HG02610 (cell line): ENCODE results near the gene GPR151.
"Not testable (repeated sequence)": the region's sequence is repeated elsewhere in the genome, so short reads cannot be mapped to it uniquely, and the experiment has no call there.

Source experiments
- ATAC-seq: cut with Tn5 transposase; IDR thresholded peaks from one replicate; pipeline ENCODE4 v1.9.1; 2021; ENCODE audit warnings: mild to moderate bottlenecking, moderate library complexity; ENCODE audit not compliant: unreplicated experiment

The GPR151 gene

GRCh38 chr5:146516151-146516475, at the start of gene GPR151:
Gene GPR151 (minus strand): TSS chr5:146516190. CDS start chr5:146516113, 77 bp downstream.
- peak; percentile 40 for ATAC-seq

- ATAC-seq, result no peak
These were observed 48.2 kb upstream of the GPR151 start for GRCh38 chr5:146564007-146564762.

GRCh38 chr5:146562461-146562860, 46.5 kb upstream of the GPR151 start:
- ATAC-seq, result no peak

- no peak for ATAC-seq
These were observed 45.7 kb upstream of the GPR151 start for GRCh38 chr5:146561711-146562110.

- no peak for ATAC-seq
These were observed 44.3 kb upstream of the GPR151 start for GRCh38 chr5:146560205-146560812.

GRCh38 chr5:146556884-146557283, 40.9 kb upstream of the GPR151 start:
- not testable (repeated sequence) for ATAC-seq

GRCh38 chr5:146553446-146553845, 37.5 kb upstream of the GPR151 start:
- ATAC-seq, result no peak

- no peak for ATAC-seq
These were observed 33.6 kb upstream of the GPR151 start for GRCh38 chr5:146549615-146550014.

GRCh38 chr5:146548781-146549449, 32.9 kb upstream of the GPR151 start:
- ATAC-seq, result no peak

GRCh38 chr5:146544232-146544631, 28.2 kb upstream of the GPR151 start:
- no peak for ATAC-seq

- peak; percentile 99 for ATAC-seq
These were observed 26.2 kb upstream of the GPR151 start for GRCh38 chr5:146541958-146542849.

GRCh38 chr5:146540414-146540813, 24.4 kb upstream of the GPR151 start:
- ATAC-seq, result no peak

GRCh38 chr5:146539973-146540372, 24.0 kb upstream of the GPR151 start:
- no peak for ATAC-seq

- ATAC-seq, result no peak
These were observed 22.4 kb upstream of the GPR151 start for GRCh38 chr5:146538432-146538831.

- ATAC-seq, result no peak
These were observed 17.9 kb upstream of the GPR151 start for GRCh38 chr5:146533882-146534281.

- ATAC-seq, result peak; percentile 89
These were observed 17.4 kb upstream of the GPR151 start for GRCh38 chr5:146533260-146533857.

GRCh38 chr5:146529984-146530383, 14.0 kb upstream of the GPR151 start:
- peak; percentile 83 for ATAC-seq

GRCh38 chr5:146528236-146528635, 12.2 kb upstream of the GPR151 start:
- no peak for ATAC-seq

- ATAC-seq, result no peak
These were observed 11.8 kb upstream of the GPR151 start for GRCh38 chr5:146527785-146528184.

- ATAC-seq, result no peak
These were observed 7.7 kb upstream of the GPR151 start for GRCh38 chr5:146523698-146524097.
